IPS-15b (cell line): ENCODE measurements around the gene R3HCC1L.

Experiments used
- H3K27me3 ChIP-seq: one replicate; pipeline ENCODE4 v1.6.1; 2013; ENCODE audit warnings: low read length; ENCODE audit not compliant: control insufficient read depth, insufficient read depth
- H3K36me3 ChIP-seq: one replicate; pipeline ENCODE4 v1.6.1; 2013; ENCODE audit warnings: low read length; ENCODE audit not compliant: control insufficient read depth, insufficient read depth
- H3K4me1 ChIP-seq: one replicate; pipeline ENCODE4 v1.6.1; 2013; ENCODE audit warnings: mild to moderate bottlenecking, low read length; ENCODE audit not compliant: control insufficient read depth, insufficient read depth
- H3K4me3 ChIP-seq: one replicate; pipeline ENCODE4 v1.5.1; 2013; ENCODE audit warnings: low read depth, low read length
- H3K9ac ChIP-seq: one replicate; pipeline ENCODE4 v1.6.1; 2013; ENCODE audit warnings: low read depth, mild to moderate bottlenecking, low read length
- H3K9me3 ChIP-seq: one replicate; pipeline ENCODE4 v1.6.1; 2013; ENCODE audit warnings: mild to moderate bottlenecking, low read length; ENCODE audit not compliant: control insufficient read depth, insufficient read depth

Gene R3HCC1L

DNA sequence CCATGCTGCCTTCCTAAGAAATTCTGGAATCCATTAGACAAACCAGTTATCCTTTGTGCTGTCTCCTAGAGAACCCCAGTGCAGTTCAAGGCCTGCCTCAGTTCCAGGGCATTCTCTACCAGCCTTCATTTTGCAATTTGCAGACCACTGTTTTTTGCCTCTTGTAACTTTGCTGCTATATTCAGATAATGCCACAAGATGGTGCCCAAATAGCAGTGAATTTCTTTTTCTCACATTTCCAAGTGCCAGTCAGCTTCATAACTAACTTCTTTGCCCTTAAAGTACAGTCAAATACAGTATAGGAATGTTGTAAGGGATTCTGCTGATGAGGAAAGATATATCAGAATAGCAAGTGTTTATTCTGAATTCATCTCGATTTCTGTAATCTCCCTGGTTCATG lies 108.4 kb downstream of the R3HCC1L start:
- Histone ChIP-seq H3K4me3 (no peak overlapping the region), H3K27me3 (no peaks in the 10 kb centered on the region), H3K9ac (no peak overlapping the region), H3K4me1 (no peaks in the 10 kb centered on the region), H3K36me3 (peaks cover 11% of the 10 kb centered on the region), H3K9me3 (no peaks in the 10 kb centered on the region)

DNA sequence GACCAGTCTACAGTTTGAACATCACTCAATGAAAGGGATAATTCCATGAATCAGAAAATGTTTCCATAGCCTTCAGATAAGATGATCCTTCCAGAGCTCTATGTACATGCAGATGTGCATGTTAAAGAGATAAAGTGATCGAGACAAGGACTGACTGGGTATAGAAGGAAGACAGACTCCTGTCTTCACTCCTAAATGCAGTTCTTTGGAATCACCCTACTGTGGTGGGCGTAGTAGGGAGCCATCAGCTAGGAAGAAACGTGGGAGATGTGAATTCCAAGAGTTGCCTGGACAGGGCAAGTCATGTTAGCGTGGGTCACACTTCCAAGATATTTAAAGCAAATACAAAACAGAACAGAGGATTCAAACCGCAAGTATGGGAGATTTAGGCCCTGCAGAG lies 109.7 kb downstream of the R3HCC1L start:
- Histone ChIP-seq H3K4me3 (no peak overlapping the region), H3K4me1 (no peaks in the 10 kb centered on the region), H3K9me3 (no peaks in the 10 kb centered on the region), H3K9ac (no peak overlapping the region), H3K36me3 (peaks cover 11% of the 10 kb centered on the region), H3K27me3 (no peaks in the 10 kb centered on the region)

DNA sequence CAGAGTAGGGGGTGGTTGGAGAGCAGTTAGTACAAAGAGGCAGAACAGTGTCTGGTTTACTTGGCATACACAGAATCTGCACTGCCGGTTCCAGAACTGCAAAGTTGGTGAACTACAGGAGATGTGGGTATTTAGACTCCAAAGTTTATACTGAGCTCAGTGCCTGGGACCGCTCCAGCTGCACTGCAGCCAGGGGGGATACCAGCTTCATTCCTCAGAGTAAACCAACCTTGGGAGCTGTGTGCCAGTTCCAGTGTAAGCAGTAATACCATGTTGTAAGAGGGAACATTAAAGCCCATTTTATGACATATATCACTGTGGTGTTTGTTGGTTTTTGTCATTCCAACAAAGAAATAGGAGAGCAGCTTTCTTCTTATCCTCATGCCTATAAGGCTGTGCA lies 110.1 kb downstream of the R3HCC1L start:
- no peak overlapping the region for H3K4me3 ChIP-seq
- H3K27me3 ChIP-seq = no peaks in the 10 kb centered on the region
- H3K4me1 ChIP-seq = no peaks in the 10 kb centered on the region
- peaks cover 11% of the 10 kb centered on the region for H3K36me3 ChIP-seq
- no peak overlapping the region for H3K9ac ChIP-seq
- H3K9me3 ChIP-seq = no peaks in the 10 kb centered on the region

DNA sequence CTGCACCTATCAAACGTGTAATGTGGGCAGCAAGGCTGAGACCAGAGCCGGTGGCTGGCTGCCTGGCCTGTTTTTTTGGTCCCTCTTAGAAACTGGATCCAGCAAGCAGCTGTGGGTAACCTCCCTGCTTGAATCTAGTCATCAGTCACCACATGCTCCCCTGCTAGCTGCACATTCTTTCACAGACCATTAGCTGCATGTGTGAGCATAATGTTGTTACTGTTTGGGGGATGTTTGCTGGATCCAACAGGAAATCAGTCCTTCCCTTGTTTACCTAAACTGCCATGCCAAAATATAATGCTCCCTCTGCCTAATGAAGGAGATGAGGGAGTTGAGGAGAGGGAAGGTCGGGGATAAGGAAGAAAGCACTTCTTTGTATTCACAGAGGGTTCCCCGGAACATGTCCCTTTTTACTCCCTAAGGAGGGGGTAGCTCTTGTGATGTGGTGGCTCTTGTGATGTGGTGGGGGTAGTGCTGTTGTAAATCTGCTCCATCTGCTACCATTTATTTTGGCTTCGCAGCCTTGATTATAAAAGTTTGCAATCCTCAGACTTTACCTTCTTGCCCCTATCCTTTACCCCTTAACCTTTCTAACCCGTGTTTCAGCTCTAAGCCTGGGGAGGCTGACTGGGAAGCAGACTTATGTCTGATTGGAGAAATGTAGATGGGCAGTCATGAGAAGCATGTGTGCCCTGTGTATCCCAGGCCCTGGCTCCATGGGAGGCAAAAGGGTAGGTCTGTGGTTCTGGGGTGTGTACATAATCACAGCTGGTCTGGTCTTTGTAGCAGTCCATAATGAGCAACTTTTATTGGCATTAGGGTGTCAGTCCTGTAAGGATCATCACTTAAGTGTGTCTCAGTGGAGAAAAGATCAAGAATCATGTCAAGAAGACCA lies 112.7 kb downstream of the R3HCC1L start:
- Histone ChIP-seq H3K36me3 (peaks cover 11% of the 10 kb centered on the region), H3K4me3 (no peak overlapping the region), H3K4me1 (no peaks in the 10 kb centered on the region), H3K27me3 (no peaks in the 10 kb centered on the region), H3K9ac (no peak overlapping the region), H3K9me3 (no peaks in the 10 kb centered on the region)

DNA sequence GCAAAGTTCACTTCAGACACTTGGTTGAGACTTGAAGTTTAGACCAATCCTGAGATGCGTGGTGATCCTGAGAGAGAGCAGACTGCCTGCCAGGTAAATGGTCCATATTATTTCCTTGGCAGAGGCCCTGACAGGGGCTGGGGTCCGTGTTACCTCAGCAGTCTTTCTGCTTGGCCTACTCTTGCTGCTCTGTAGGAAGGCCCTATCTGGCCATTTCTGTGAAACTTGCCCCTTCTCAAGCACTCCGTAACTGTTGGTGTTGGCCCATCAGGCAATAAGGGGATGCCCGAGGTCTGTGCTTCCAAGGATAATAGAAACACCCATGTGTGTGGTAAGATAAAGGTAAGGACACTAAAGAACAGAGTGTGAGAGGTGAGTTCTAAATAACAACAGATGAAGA lies 113.6 kb downstream of the R3HCC1L start:
- Histone ChIP-seq H3K4me1 (no peaks in the 10 kb centered on the region), H3K27me3 (no peaks in the 10 kb centered on the region), H3K4me3 (no peak overlapping the region), H3K36me3 (peaks cover 11% of the 10 kb centered on the region), H3K9me3 (no peaks in the 10 kb centered on the region), H3K9ac (no peak overlapping the region)

DNA sequence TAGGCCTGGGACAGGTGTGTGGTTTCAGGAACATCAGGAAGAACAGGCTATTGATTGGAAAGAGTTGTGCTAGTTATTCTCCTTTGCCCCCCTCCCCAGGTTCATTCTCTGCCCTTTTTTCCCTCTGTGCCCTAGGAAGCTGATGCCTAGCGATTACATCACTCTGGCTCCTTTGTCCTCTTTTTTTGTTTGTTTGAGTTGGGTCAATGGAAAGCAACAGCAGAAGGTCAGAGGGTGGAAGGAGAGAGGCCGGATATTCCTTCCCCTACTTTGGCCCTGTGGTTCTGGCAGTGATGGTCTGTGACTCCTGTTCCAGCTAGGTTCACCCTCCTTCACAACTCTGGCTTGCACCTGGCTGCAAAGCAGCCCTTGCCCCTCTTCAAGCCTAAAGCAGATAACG lies 114.7 kb downstream of the R3HCC1L start:
- peaks cover 11% of the 10 kb centered on the region for H3K36me3 ChIP-seq

DNA sequence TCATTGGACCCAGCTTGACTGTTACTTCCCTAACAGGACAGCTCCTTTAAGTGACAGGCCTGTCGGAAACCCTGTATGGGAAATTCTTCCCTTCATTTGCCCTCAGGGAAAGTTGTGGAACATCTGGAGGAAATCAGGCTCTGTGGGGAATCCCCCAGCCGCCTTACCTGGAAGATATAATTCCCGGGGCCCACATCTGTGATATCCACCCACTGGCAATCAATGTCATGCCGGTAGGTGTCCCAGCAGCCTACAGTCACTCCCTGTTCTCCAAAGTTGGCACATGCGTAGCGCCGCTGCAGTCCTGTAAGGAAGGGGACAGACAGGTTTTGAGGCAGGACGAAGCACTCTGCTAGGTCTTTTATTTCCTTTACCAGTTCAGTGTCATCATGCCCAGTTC lies 116.9 kb downstream of the R3HCC1L start:
- Histone ChIP-seq H3K9me3 (no peaks in the 10 kb centered on the region), H3K4me3 (no peak overlapping the region), H3K9ac (no peak overlapping the region), H3K4me1 (no peaks in the 10 kb centered on the region), H3K36me3 (peaks cover 4% of the 10 kb centered on the region), H3K27me3 (no peaks in the 10 kb centered on the region)

More for the DNA sequence above, 114.7 kb downstream of the R3HCC1L start:
- Histone ChIP-seq H3K9ac (no peak overlapping the region), H3K9me3 (no peaks in the 10 kb centered on the region), H3K4me3 (no peak overlapping the region), H3K27me3 (no peaks in the 10 kb centered on the region), H3K4me1 (no peaks in the 10 kb centered on the region)

DNA sequence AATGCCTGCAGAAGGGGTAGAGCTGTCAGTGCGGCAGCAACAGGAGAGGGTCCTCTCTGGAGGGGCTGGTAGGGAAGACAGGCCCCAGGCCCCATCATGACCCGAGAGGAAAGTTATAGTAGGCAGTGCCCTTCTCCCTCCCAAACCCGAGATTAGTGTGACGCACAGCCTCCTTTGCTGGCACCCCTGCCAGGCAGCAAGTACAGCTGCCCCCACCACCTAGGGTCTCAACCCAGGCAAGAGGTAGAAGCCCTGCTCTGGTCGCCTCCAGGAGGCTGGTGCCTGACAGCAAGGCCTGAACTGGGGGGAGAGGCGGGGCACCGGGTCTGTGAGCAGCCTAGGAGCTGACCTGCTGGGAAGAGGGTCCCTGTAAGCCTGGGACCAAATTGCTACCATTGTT lies 118.0 kb downstream of the R3HCC1L start:
- Histone ChIP-seq H3K4me1 (no peaks in the 10 kb centered on the region), H3K9ac (no peak overlapping the region), H3K27me3 (no peaks in the 10 kb centered on the region), H3K4me3 (no peak overlapping the region), H3K36me3 (no peaks in the 10 kb centered on the region), H3K9me3 (no peaks in the 10 kb centered on the region)

DNA sequence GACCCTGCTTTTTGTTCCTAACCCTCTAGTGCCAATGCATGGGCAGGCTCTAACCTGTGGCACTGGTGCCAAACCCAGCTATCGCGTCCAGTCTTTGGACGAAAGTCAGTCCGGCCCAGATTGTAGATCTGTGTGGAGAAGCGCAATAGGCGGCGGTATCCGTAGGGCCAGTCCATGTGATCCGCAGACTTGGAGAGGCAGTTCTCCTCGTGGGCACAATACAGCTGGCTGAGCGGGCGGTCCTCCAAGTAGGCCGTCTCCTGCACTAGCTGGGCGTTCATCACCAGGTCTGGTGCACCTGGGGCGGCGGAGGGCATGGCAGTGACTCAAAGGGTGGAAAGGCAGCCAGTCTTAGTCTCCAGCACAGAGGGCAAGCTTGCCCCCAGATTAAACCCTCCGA lies 119.0 kb downstream of the R3HCC1L start:
- H3K36me3 ChIP-seq = no peaks in the 10 kb centered on the region
- H3K4me3 ChIP-seq = no peak overlapping the region
- no peaks in the 10 kb centered on the region for H3K27me3 ChIP-seq
- no peak overlapping the region for H3K9ac ChIP-seq
- H3K9me3 ChIP-seq = no peaks in the 10 kb centered on the region
- H3K4me1 ChIP-seq = no peaks in the 10 kb centered on the region

DNA sequence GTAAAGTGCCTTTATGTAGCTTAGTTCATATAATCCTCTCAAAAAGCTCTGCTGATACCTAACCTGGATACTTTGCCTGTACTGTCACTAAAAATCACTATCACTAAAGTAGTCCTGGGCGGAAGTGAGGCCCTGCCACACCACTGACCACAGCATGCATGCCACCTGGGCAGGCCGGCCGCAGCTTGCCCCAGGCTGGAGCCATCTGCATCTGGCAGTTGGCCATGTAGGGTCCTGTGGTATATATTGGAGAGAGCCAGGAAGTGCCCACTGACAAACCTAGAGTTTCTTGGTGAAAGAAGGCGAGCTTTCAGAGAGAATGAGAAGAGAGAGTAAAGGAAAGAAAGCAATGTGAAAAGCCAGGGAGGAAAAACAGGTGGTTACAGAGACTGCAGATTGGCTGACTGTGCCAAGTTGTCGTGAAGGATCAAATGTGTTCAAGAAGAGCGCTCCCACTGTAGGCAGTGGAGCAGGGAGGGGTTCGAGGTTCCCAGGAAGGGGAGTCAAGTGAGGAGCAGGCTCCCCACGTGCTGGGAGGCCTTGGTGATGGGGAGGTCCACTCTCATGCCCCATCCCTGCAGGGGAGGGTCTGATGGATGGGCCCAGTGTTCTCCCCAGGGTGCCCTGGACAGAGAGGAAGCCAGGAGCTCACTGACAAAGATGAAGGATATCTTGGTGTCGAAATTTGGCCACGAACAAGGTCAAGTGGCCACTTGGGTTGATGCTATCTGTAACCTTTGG lies 119.9 kb downstream of the R3HCC1L start:
- Histone ChIP-seq H3K4me3 (no peak overlapping the region), H3K9ac (no peak overlapping the region), H3K4me1 (no peaks in the 10 kb centered on the region), H3K27me3 (no peaks in the 10 kb centered on the region), H3K9me3 (no peaks in the 10 kb centered on the region), H3K36me3 (no peaks in the 10 kb centered on the region)

DNA sequence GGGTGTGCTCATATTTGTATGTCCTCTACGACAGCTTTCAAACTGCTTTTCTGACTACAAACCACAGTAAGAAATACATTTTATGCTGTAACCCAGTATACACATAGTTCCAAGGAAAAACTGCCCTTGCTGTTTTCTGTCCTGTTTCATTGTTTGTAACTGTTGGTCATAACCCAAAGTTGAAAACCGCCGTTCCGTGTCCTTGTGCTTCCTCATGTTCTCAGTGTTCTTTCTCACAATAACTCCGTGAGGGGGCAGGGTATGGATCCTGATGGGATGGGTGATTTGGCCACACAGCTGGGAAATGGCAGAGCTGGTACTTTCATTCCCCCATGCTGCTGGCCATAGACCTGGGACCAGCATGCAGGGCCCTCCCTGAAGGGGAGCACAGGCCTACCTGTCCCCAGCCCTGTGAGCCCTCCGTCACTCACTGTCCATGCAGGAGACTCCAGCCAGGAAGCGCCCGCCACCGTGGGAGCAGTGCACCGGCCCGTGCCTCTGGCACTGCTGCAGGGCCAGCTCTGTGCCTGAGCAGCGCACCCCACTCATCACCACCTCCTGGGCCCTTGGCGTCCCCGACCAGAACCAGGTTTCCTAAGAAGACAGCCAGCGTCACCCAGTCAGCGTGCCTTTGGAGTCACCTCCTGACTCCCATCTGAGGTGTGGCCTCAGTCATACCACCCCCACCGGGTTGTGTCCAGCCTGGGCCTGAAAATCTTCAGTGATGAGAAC lies 120.9 kb downstream of the R3HCC1L start:
- H3K4me3 ChIP-seq = no peak overlapping the region
- H3K9me3 ChIP-seq = no peaks in the 10 kb centered on the region
- H3K27me3 ChIP-seq = no peaks in the 10 kb centered on the region
- H3K36me3 ChIP-seq = no peaks in the 10 kb centered on the region
- H3K9ac ChIP-seq = no peak overlapping the region
- H3K4me1 ChIP-seq = no peaks in the 10 kb centered on the region
